Vagina (tissue), 2 donors: ENCODE results near the gene PRRG4.

Source experiments
- CTCF ChIP-seq, 3 experiments: fragments of 450-650 bp in 2 of 3; fragments of 200-600 bp in 1 of 3; sonication (generic) in 1 of 3; IDR thresholded peaks; one replicate each; pipeline ENCODE4 v1.5.1; 2017 to 2019; ENCODE audit warnings: antibody characterized with exemption in 3 of 3, mild to moderate bottlenecking in 2 of 3, moderate library complexity in 2 of 3
- POLR2A ChIP-seq, 2 donors: fragments of 450-650 bp; IDR thresholded peaks; one replicate each; pipeline ENCODE4 v1.6.1; 2017; ENCODE audit warnings: antibody characterized with exemption in 2 of 2, mild to moderate bottlenecking in 2 of 2, moderate library complexity in 2 of 2
- POLR2AphosphoS5 ChIP-seq, 2 donors: sonication (generic); formaldehyde crosslinking; IDR thresholded peaks; one replicate each; pipeline ENCODE4 v1.9.0; 2017; ENCODE audit warnings: antibody characterized with exemption in 2 of 2, mild to moderate bottlenecking in 2 of 2, low read depth in 1 of 2; ENCODE audit not compliant: insufficient read depth in 1 of 2

- TF ChIP-seq CTCF (IDR thresholded peaks at IDR 0.05), result peak; percentile 22 to 55 (median 31)
- no peak for TF ChIP-seq POLR2A (IDR thresholded peaks at IDR 0.05)
- no peak for TF ChIP-seq POLR2AphosphoS5 (IDR thresholded peaks at IDR 0.05; ENCODE audit: insufficient read depth in 1 of 2, low read depth in 1 of 2)
These were observed 20.4 kb upstream of the PRRG4 start for GRCh38 chr11:32809313-32809712.
